HG03575 (cell line): ENCODE results near the gene EFNA5.

ENCODE experiments used
- ATAC-seq: cut with Tn5 transposase; IDR thresholded peaks from one replicate; pipeline ENCODE4 v1.9.1; 2021; ENCODE audit not compliant: unreplicated experiment, insufficient number of reproducible peaks, low FRiP score; ENCODE audit errors: extremely low read depth

The EFNA5 gene

GRCh38 chr5:107612541-107612940, 58.2 kb downstream of the EFNA5 start:
- ATAC-seq = no peak

DNA sequence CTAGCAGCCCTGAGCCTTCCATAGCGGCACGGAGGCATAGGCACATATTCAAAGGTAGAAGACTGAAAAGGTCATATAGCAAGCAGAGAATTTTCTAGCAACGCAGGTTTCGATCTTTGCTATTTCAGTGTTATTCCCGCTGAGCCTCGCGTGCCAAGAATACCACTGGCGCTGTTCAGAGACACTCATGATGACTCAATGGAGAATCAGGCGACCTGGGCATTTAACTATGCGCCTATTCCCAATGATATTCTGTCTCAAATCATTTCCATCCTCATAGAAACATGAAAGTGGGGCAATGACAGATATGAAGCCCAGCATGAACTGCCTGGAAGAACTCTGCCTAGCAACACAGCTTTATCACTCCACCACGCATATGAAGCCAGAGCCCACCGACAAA, 59.9 kb downstream of the EFNA5 start:
- ATAC-seq = no peak

GRCh38 chr5:107607671-107608345, 62.9 kb downstream of the EFNA5 start:
- ATAC-seq = no peak

- ATAC-seq = no peak
Measured at GRCh38 chr5:107607196-107607595, 63.5 kb downstream of the EFNA5 start.

DNA sequence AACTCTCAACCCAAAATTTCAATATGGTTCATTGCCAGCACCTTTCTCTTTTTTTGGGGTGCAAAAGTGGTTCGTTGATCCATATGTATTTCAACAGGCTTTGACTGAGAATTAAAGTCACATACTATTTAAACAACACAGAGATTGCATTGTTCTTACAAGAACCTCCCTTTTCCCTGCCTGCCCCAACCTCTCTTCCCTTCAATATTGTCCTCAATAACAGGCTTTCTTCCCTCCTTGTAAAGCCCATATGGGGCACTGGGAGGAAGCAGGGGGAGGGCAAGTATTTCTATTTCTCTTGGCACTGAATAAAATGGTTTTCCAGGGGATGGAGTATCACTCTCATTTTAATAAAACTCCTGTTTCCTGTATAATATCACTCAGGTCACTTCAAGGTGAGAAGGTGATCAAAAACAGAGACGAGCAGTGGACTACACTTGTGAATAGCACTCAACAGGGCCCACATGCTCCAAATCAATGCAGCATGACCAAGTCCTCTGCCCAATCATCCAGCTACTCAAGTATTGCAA, 65.1 kb downstream of the EFNA5 start:
- ATAC-seq = no peak

- ATAC-seq = no peak
Measured at GRCh38 chr5:107604990-107605389, 65.7 kb downstream of the EFNA5 start.

DNA sequence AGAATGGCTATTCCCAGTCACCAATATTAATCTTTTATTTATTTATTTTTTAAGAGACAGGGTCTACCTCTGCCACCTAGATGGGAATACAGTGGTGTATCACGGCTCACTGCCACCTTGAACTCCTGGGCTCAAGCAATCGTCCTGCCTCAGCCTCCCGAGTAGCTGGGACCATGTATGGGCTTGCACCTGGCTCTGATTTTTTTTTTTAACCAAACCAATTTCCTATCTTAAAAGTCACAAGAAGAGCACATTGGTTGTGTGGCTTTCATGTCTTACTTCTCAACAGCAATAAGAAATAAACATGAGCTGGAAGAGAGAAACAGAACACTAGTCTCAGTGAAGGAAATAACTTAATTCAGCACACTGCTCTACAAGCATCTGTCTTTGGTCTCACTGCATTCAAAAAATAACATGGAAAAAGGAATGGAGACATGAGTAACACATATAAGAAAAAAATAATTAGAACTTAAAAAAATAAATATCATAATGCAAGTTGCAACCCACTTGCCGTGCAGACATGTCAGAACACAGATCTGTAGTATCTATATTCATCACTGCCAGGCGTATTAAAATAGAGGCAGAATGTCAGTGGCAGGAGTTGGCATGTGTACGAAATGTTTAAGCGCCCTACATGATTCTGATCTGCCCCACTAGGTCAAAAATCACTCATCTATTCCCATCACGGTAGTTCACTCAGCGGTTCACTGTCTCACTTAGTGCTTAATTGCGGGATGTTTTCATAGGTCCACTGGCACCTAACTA, 66.4 kb downstream of the EFNA5 start:
- no peak for ATAC-seq

- ATAC-seq = no peak
Measured at GRCh38 chr5:107603349-107603748, 67.4 kb downstream of the EFNA5 start.

DNA sequence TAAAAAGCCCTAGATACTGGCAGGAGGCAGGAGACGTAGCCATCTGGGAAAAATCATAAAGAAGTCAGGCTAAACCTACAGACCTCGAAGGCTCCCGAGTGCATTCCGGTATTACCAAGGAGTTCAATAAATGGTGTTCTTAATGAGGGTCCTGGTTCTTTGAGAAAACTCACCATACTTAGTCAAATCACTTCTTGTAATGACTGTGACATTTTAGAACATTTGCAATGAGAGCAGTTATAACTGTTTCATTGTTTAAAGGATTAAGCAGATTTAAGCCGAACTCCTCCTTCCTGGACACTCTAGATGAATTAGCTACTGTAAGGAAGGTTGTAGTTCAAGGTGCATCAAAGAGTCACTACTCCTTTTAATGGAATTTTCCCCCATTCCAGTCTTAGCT, 67.8 kb downstream of the EFNA5 start:
- ATAC-seq = no peak

DNA sequence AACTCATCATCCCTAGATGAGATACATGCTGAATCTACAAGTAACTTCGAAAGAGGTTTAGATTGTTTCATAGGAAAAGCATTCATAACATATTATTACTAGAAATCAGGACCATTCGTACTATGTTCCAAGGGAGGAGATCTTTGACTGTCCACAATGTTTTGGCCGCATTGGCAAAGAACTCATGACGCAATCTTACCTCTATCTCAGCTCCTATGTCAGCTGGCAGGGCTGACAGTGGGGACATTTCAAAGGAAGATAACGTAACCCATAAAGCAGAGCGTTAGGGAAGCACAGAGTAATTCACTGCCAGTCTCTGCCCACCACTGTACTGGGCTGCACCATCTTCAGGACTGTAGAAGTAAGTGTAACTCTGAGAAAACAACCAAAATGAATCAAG, 69.7 kb downstream of the EFNA5 start:
- ATAC-seq = no peak

DNA sequence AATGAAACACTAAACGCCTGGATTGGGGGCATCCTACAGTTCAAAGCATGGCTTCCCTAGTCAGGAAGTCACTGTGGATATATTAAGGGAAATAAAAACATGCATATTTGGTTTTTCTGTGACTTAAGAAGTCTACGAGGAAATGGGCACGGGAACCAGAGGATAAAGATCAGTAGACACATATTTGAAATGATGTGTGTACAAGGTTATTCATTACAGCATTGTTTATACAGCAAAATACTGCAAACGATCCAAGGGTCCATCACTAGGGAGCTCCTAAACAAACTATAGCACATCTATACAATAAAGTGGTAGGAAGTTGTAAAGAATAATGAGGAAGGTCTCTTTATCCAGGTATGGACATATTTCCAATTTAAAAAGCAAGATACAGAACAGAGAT, 71.8 kb downstream of the EFNA5 start:
- no peak for ATAC-seq

GRCh38 chr5:107597803-107598202, 72.9 kb downstream of the EFNA5 start:
- no peak for ATAC-seq

GRCh38 chr5:107597247-107597646, 73.5 kb downstream of the EFNA5 start:
- ATAC-seq = no peak

DNA sequence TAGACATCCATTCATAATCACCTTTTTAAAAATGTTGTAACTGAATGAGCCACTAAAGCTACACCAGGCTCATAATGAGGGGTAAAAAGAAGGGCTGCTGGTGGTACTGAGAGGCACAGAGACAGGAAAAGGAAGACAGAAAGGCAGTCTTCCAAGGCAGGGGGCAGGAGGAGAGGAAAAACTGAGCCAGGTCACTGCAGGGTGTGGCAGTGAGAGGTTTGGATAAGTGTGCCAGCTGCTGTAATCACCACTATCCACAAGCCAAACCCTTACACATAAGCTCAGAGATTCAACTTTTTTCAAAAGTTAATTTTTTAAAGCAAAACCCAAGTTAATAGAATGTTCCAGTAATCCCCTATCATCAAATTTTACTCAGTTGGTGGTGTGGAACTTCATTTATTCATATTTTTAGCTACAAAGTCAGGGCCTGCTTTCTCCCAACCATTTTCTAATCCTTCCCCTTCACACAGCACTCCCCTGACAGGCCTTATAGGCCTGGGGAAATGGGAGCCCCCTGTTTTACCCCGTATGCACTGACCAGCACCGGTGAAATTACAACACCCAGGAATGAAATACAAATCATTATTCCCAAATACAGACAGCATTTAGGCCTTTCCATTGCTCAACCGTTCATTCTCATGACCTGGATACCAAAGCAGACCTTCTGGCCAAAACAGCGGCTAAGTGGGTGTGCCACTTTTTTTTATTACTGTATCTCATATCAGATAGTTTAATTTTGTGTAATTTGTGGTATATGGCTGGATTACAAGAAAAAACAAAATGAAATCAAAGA, 76.3 kb downstream of the EFNA5 start:
- ATAC-seq = no peak

DNA sequence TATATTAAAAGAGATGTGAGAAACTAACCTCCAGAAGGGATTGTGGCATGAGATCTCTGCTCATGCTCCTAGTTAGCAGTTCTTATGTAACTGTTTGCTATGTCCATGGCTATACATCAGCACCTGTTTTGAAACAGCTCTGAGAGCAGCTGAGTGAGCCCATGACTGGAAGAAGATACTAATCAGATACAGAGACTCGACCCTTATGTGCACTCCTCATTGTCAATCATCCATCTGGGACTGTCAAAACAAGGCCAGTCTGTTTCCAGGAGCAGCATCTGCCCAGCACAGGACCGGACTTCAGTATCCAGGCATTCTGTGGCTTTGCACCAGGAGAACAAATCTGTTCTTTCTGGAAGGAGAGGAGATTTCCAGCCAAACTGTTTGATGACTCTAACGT, 77.7 kb downstream of the EFNA5 start:
- ATAC-seq = no peak

DNA sequence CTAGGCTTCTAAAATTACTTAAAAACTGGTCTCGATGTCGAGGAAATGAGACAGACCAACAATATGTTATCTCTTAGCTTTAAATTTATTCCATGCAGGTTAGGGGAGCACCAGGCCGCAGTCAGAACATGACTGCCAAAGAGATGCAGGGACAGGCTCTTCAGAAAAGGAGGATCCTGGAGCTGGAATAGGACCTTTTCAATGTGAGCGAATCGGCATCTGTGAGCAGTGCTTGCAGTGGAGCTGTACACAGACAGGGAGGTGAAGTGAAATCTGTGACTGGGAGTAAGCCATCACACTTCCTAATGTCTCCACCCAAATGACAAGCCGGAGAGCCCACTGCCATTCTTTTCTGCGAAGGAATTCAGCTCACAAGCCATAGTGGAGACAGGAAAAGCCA, 78.2 kb downstream of the EFNA5 start:
- ATAC-seq = no peak

DNA sequence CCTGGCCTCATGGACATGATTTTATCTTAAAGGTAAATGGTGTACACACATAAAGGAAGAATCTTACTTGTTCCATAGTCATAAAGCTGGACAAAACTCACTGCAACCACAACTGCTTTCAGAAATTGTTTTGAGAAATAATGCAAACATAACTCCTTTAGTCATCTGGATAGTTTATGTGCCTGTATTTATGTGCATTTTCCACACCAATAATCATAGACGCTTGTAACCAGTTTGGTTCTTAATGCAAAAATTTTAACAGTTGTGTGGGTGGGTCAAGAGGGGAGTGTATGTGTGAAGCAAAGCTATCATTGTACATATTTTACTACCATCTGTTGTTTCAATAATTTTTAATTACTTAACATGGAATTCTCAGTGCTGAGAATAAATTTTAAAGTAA, 80.1 kb downstream of the EFNA5 start:
- no peak for ATAC-seq

DNA sequence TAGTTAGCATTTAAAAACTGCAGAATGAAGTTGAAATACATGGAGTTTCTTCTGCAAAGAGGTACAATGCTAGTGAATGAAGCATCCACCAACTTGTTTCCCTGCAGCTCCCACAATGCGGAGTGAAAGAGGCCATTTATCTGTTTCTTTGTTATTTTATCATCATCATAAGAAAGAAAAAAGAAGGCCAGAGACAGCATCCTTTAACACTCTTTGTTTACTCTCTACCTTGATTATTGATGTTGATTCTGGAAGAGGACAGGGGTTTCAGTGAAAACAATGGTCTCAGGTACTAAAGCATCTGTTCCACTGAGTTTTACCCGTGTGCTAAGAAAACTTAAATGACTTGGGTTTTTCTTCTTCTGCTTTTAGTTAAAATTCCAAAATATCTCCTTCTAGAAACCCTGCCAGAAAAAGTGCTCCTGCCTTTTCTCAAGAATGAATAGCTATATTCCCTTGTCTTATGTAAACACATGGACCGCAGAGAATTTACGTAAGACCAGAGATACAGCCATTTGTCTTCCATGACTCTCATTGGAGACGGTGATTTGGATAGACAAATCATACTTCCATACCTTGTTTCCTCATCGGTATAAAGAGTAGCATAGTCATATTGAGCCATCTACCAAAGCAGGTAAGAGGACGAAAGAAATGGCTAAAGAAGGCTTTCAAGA, 81.1 kb downstream of the EFNA5 start:
- ATAC-seq = no peak

- no peak for ATAC-seq
Measured at GRCh38 chr5:107582625-107583024, 88.1 kb downstream of the EFNA5 start.
